ENCODE results near the gene COX5B. TPM values are rescaled to one million over a fixed set of nuclear protein-coding genes. Genes with fewer than 3 reads are reported as not detected.

The COX5B gene
- polyA plus RNA-seq, 1 donor from 2014 or later: 616 TPM

DNA sequence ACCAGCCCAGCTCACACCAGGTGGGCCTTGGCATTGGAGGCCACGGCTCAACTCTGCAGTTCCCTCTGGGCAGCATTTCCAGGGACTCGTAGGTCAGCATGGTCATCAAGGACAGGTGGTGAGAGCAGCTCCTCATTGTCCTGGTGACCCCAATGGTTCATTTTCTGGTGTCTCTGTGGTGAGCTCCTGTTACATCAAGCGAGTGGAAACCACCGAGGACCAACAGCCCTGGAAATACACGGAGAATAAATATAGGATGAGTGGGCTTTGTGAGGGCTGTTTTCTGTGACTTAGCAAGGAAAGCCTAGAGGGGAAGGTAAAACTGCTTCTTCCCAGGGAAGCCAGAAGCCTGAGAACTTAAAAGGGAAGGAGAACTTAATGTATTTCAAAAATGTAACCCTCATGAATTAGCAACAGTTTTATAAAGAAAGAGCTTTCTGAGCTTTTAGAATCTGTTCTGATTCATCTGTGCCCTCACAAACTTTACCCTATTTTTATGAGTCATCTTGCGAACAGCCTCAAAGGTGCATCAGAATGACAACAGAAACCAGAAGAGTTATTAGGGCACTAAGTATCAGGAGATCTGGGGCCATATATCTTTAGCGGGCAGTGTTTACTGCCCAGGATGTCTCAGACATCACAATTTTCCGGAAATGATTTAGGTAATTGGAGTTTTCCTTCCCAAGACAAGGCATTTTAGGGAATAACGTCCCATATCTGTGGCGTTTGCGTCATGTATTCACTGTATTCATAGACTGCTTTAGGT, 42.4 kb downstream of the COX5B start:
- H3K36me3 ChIP-seq (ENCODE audit: insufficient read depth, low read length): no peaks in the 10 kb centered on the region
- H3K9me2 ChIP-seq (ENCODE audit: insufficient read depth, low read length): no peaks in the 10 kb centered on the region
- no peak overlapping the region for H3K9ac ChIP-seq (ENCODE audit: low read length)

DNA sequence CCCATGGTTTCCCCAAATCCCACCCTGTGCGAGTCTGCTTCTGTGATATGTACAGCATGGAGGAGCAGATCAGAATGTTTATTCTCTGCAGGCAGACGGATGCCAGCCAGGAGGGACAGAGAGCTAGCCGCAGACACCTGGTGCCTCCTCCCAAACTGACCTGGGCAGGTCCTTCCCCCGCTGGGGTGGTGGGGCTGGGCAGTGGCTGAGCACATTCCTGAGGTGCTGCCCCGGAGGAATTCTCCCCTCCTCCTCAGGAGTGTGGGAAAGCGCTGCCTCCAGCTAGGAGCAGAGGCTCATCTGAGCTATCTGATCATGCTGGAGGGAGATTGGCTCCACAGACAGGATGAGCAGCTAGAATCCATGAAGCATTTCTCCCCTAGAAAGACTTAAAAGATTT, 45.3 kb downstream of the COX5B start:
- H3K4me2 ChIP-seq (ENCODE audit: low read length): no peak overlapping the region
- no peaks in the 10 kb centered on the region for H3K36me3 ChIP-seq (ENCODE audit: insufficient read depth, low read length)
- H3K27me3 ChIP-seq (ENCODE audit: insufficient read depth, low read depth, low read length): no peaks in the 10 kb centered on the region
- H3K9ac ChIP-seq (ENCODE audit: low read length): no peak overlapping the region
- H3F3A ChIP-seq (ENCODE audit: insufficient read depth, low read length, poor library complexity, severe bottlenecking): no peaks in the 10 kb centered on the region
- no peaks in the 10 kb centered on the region for H4K20me1 ChIP-seq (ENCODE audit: insufficient read depth)
- H3K27ac ChIP-seq (ENCODE audit: low read length): no peak overlapping the region
- no peak overlapping the region for H2AFZ ChIP-seq (ENCODE audit: low read depth, low read length)
- no peak overlapping the region for H3K4me3 ChIP-seq (ENCODE audit: low read length)
- H3K9me3 ChIP-seq (ENCODE audit: low read length): no peaks in the 10 kb centered on the region
- no peaks in the 10 kb centered on the region for H3K79me2 ChIP-seq (replicated peaks; ENCODE audit: insufficient read depth, low read length)
- no peaks in the 10 kb centered on the region for H3K9me2 ChIP-seq (ENCODE audit: insufficient read depth, low read length)
- TF ChIP-seq POLR2AphosphoS5 (IDR thresholded peaks at IDR 0.05) (no peak), RAD21 (conservative IDR thresholded peaks at IDR 0.05) (no peak), EZH2 (IDR thresholded peaks at IDR 0.05; ENCODE audit: borderline replicate concordance, insufficient read depth, low read length, poor library complexity, severe bottlenecking) (no peak), EP300 (conservative IDR thresholded peaks at IDR 0.05; ENCODE audit: poor library complexity, severe bottlenecking) (no peak), SMC3 (conservative IDR thresholded peaks at IDR 0.05; ENCODE audit: poor library complexity) (no peak), REST (IDR thresholded peaks at IDR 0.05; ENCODE audit: borderline replicate concordance) (no peak)

More for the DNA sequence above, 42.4 kb downstream of the COX5B start:
- no peak for TF ChIP-seq POLR2AphosphoS5 (IDR thresholded peaks at IDR 0.05)
- TF ChIP-seq EP300 (conservative IDR thresholded peaks at IDR 0.05; ENCODE audit: poor library complexity, severe bottlenecking): no peak
- no peak for TF ChIP-seq RAD21 (conservative IDR thresholded peaks at IDR 0.05)
- TF ChIP-seq REST (IDR thresholded peaks at IDR 0.05; ENCODE audit: borderline replicate concordance): no peak
- no peak for TF ChIP-seq TAF1 (IDR thresholded peaks at IDR 0.05; ENCODE audit: low read depth)
- TF ChIP-seq, protein P1, sequence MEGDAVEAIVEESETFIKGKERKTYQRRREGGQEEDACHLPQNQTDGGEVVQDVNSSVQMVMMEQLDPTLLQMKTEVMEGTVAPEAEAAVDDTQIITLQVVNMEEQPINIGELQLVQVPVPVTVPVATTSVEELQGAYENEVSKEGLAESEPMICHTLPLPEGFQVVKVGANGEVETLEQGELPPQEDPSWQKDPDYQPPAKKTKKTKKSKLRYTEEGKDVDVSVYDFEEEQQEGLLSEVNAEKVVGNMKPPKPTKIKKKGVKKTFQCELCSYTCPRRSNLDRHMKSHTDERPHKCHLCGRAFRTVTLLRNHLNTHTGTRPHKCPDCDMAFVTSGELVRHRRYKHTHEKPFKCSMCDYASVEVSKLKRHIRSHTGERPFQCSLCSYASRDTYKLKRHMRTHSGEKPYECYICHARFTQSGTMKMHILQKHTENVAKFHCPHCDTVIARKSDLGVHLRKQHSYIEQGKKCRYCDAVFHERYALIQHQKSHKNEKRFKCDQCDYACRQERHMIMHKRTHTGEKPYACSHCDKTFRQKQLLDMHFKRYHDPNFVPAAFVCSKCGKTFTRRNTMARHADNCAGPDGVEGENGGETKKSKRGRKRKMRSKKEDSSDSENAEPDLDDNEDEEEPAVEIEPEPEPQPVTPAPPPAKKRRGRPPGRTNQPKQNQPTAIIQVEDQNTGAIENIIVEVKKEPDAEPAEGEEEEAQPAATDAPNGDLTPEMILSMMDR (IDR thresholded peaks at IDR 0.05; ENCODE audit: poor library complexity, severe bottlenecking): no peak
- TF ChIP-seq EZH2 (IDR thresholded peaks at IDR 0.05; ENCODE audit: borderline replicate concordance, insufficient read depth, low read length, poor library complexity, severe bottlenecking): no peak
- TF ChIP-seq MXI1 (conservative IDR thresholded peaks at IDR 0.05; ENCODE audit: poor library complexity, severe bottlenecking): no peak
- no peak for TF ChIP-seq SMC3 (conservative IDR thresholded peaks at IDR 0.05; ENCODE audit: poor library complexity)
- H3K4me3 ChIP-seq (ENCODE audit: low read length): no peak overlapping the region
- no peak overlapping the region for H3K27ac ChIP-seq (ENCODE audit: low read length)
- H3K4me2 ChIP-seq (ENCODE audit: low read length): no peak overlapping the region
- H4K20me1 ChIP-seq (ENCODE audit: insufficient read depth): no peaks in the 10 kb centered on the region
- no peaks in the 10 kb centered on the region for H3K9me3 ChIP-seq (ENCODE audit: low read length)
- H3K79me2 ChIP-seq (replicated peaks; ENCODE audit: insufficient read depth, low read length): no peaks in the 10 kb centered on the region
- no peaks in the 10 kb centered on the region for H3K27me3 ChIP-seq (ENCODE audit: insufficient read depth, low read depth, low read length)
- H3F3A ChIP-seq (ENCODE audit: insufficient read depth, low read length, poor library complexity, severe bottlenecking): no peaks in the 10 kb centered on the region
- H2AFZ ChIP-seq (ENCODE audit: low read depth, low read length): no peak overlapping the region
